ENCODE data around the gene UBXN7.
"Not testable (repeated sequence)": the region's sequence is repeated elsewhere in the genome, so short reads cannot be mapped to it uniquely, and the experiment has no call there.

Gene UBXN7

GRCh38 chr3:196418601-196419000, 13.6 kb downstream of the UBXN7 start:
- no peak for DNase-seq

DNA sequence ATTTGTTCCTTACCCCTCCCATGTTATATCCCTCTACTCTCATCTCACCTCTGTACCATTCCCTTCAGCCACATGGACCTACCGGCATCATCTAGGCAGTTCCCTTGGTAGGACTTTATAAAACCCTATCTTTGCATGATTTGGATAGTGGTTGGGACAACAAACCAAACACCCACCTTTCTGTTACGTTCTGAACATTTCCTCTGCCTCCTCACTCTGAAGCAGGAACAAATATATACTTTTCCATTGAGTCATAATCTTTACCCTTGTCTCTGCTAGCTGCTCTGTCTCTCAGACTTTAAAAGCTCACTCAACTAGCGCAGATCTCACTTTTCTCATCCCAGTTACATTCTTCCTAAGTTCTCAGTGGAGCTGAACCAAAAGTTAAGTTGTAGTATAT, 17.8 kb downstream of the UBXN7 start:
- no peak for DNase-seq

GRCh38 chr3:196412704-196413103, 19.5 kb downstream of the UBXN7 start:
- no peak for DNase-seq

DNA sequence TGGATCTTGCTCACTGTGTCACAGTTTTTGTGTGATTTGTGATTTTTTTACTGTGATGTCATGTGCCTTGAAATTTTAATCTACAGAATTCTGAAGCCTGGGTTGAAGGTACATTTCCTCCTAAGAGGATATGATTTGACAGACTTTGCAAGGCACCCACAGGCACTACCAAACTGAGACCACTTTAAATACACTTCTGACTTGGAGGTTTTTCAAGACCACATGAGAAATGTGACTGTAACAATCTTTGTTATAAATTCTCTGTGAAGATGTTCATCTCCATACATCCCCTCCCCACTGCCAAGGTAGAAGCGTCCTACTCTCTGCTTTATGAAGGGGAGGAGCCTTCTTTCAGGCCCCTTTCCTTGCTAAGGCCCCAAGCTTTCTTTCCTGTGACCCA, 22.8 kb downstream of the UBXN7 start:
- no peak for DNase-seq

DNA sequence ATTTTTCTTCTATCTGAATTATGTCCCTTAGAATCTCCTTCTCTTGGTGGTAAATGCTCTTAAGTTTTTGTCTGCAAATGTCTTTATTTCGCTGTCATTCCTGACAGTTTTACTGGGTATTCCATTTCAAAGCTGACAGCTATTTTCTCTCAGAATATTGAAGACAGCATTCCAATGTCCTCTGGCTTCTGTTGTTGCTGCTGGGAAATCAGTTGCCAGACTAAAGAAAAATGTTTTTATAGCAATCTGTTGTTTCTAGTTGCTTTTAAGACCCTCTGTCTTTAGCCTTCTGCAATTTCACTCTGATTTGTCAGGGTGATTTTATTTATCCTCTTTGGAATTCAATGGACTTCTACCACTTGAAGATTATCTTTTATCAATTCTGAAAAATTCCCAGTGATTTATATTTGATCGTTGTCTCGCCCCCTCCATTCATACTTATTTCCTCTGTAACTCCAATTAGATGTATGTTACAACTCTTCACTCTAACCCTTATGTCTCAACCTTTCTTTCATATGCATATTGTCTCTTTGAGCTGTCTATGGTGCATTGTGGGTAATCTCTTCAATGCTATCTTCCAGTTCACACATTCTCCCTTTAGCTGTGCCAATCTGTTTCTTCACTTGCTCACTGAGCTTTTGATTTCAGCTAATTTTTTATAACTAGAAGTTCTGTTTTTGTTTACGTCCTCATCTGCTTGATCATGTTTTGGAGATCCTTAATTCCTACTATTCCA, 23.5 kb downstream of the UBXN7 start:
- no peak for DNase-seq

- DNase-seq, result no peak
Measured at GRCh38 chr3:196406811-196407470, 25.3 kb downstream of the UBXN7 start.

DNA sequence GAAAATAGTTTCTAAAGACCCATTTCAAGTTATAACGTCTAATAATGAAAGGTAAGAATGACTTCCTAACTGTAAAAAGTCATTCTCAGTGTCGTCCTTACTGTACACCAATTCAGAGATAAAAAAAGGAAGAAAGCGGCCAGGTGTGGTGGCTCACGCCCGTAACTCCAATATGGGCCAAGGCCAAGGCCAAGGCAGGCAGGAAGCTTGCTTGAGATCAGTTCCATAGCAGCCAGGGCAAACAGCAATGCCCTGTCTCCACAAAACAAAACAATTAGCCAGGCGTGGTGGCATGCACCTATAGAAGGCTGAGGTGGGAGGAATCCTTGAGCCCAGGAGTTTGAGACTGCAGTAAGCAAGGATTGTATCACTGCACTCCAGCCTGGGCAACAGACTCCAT, 31.9 kb downstream of the UBXN7 start:
- DNase-seq, result no peak

- DNase-seq, result no peak
Measured at GRCh38 chr3:196399485-196399945, 32.7 kb downstream of the UBXN7 start.

- no peak for DNase-seq
Measured at GRCh38 chr3:196398782-196399181, 33.4 kb downstream of the UBXN7 start.

DNA sequence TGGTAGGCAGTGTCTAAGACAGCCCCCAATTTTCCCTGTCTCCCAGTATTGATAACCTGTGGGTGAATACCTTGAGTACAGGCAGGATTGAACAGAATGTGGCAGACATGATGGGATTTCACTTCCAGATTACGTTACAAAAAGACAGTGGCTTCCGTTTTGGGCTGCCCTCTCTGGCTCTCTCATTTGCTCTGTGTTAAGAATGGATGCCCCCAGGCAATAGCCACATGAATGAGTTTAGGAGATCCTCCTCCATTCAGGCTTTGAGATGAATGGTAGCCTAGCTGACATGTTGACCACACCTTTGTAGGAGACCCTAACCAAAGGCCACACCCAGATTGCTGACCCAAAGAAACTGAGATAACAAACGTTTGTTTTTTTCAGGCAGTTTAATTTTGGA, 34.3 kb downstream of the UBXN7 start:
- no peak for DNase-seq

GRCh38 chr3:196390116-196390515, 42.1 kb downstream of the UBXN7 start:
- no peak for DNase-seq

DNA sequence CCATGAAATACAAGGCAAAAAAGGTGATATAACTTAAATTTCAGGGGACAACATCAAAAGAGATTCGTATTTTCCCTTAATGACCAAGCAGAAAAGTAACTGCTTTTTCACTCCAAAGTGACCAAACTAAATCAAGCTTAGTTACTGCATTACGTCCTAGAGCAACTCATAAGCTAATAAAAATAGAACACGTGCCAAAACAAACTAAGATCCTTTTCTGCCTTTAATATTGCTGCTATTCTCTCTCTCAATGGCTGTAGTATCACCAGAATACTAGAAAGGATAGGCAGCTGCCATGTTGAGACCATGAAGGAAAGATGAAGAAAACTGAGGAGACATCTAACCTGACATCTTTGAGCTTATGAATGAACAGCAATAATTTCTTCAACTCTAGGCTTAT, 43.3 kb downstream of the UBXN7 start:
- DNase-seq, result no peak

DNA sequence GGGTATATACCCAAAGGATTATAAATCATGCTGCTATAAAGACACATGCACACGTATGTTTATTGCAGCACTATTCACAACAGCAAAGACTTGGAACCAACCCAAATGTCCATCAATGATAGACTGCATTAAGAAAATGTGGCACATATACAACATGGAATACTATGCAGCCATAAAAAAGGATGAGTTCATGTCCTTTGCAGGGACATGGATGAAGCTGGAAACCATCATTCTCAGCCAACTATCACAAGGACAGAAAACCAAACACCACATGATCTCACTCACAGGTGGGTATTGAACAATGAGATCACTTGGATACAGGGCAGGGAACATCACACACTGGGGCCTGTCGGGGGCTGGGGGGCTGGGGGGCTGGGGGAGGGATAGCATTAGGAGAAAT, 44.3 kb downstream of the UBXN7 start:
- DNase-seq, result not testable (repeated sequence)

GRCh38 chr3:196386797-196387196, 45.4 kb downstream of the UBXN7 start:
- DNase-seq, result not testable (repeated sequence)

GRCh38 chr3:196386034-196386433, 46.2 kb downstream of the UBXN7 start:
- DNase-seq, result not testable (repeated sequence)

GRCh38 chr3:196385446-196385845, 46.8 kb downstream of the UBXN7 start:
- DNase-seq, result not testable (repeated sequence)

DNA sequence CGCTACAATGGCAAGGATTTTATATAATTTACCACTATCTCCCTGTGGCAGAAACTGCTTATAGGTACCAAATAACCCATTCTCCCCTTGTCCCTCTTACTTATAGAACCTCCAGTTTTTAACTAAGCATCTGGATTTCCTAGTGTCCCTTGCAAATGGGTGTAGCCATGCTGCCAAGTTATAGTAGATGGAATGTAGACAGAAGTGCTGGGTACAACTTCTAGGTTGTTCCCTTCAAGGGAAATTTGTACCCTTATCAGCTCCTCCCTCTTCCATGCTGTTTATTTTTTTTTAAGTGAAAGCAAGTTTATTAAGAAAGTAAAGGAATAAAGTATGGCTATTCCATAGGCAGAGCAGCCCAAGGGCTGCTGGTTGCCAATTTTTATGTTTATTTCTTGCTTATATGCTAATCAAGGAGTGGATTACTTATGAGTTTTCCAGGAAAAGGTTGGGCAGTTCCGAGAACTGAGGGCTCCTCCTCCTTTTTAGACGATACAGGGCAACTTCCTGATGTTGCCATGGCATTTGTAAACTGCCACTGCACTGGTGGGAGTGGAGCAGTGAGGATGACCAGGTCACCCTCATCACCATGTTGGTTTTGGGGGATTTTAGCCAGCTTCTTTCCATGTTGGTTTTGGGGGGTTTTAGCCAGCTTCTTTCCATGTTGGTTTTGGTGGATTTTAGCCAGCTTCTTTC, 53.9 kb downstream of the UBXN7 start:
- no peak for DNase-seq

GRCh38 chr3:196377321-196377720, 54.9 kb downstream of the UBXN7 start:
- no peak for DNase-seq

DNA sequence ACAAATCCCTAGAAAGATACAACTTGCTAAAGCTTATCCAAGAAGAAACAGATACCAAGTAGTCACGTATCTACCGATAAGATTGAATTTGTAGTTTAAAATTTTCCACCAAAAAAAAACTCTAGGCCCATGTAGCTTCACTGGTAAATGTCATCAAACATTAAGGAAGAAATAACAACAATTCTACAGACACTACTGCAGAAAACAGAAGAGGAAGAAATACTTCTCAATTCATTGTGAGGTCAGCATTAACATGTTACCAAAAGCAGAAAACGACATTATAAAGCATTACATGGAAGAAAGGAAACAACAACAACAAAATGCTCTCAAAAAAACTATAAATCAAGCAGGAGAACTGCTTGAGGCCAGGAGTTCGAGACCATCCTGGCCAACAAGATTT, 66.5 kb downstream of the UBXN7 start:
- no peak for DNase-seq

DNA sequence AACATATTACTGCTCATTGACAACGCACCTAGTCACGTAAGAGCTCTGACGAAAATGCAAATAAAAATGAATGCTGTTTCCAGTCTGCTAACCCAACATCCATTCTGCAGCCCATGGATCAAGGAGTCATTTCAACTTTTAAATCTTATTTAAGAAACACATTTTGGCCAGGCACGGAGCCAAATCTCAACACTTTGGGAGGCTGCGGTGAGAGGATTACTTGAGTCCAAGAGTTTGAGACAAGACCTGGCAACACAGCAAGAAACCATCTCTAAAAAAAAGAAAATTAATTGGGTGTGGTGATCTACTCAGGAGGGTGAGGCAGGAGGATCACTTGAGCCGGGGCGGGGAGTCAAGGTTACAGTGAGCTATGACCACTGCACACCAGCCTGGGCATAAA, 71.6 kb downstream of the UBXN7 start:
- no peak for DNase-seq

GRCh38 chr3:196358540-196358939, 73.7 kb downstream of the UBXN7 start:
- not testable (repeated sequence) for DNase-seq

- DNase-seq, result no peak
Measured at GRCh38 chr3:196357905-196358304, 74.3 kb downstream of the UBXN7 start.

DNA sequence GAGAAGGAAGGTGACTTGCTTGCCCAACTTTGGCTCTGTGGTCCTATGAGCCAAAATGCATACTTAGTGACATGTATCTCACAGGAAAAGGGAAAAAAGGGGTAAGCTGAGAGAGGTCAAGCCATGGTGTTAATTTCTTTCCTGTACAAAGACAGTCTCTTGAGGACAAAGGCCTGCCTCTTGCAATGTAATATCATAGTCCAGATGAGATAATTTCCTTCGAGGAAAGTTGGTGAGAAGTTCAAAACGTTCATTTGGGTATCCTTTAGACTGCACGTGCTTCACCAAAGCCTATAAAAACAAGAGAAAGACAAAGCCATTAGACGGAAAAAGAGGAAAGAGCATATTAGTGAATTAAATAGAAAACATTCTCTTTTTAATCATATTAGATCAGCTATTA, 75.7 kb downstream of the UBXN7 start:
- no peak for DNase-seq

- DNase-seq, result no peak
Measured at GRCh38 chr3:196355668-196356067, 76.6 kb downstream of the UBXN7 start.
